GM12801 (cell line): ENCODE data around the gene DACH1.

Experiments
- TF ChIP-seq, protein P1 (sequence below): IDR thresholded peaks from one replicate; pipeline ENCODE4 v1.5.1; 2011; ENCODE audit warnings: control low read depth; ENCODE audit not compliant: insufficient read length; ENCODE audit errors: extremely low read depth

Gene DACH1

DNA sequence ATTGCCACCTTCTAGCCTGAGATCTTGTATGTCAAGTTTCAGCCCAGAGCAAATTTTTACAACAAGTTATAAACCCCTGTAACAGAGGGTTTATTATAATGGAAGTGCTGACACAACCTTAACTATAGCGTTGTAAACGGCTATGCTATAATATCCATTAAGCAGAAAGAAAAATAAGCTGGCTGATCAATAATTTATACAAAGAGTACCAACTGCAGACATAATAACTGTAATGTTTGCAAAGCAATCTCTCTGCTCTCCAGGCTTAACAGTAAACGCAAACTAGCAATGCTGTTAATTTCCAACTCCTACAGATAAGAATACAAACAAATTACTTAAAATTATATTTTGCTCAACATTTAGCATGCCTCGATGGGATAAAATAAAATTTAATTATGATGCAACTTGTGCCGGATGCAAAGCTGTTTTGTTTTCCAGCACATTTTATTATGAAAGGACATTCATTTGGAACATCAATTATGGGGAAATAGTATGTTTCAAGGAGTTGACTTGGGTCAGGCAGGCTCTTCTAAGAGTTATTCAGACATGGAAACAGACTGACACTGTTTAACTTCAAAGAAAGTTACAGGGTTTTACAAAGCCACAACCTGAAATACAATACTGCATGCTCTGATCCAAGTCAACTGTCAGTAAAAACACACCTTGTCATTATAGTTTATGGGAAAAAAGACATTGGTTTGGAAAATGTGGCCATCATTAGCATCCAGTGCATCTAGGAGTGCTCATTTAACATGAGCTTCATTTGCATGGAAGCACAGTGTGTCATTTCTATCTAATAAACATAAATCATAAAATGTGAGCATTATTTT, 6.6 kb upstream of the DACH1 start:
- TF ChIP-seq, protein P1, sequence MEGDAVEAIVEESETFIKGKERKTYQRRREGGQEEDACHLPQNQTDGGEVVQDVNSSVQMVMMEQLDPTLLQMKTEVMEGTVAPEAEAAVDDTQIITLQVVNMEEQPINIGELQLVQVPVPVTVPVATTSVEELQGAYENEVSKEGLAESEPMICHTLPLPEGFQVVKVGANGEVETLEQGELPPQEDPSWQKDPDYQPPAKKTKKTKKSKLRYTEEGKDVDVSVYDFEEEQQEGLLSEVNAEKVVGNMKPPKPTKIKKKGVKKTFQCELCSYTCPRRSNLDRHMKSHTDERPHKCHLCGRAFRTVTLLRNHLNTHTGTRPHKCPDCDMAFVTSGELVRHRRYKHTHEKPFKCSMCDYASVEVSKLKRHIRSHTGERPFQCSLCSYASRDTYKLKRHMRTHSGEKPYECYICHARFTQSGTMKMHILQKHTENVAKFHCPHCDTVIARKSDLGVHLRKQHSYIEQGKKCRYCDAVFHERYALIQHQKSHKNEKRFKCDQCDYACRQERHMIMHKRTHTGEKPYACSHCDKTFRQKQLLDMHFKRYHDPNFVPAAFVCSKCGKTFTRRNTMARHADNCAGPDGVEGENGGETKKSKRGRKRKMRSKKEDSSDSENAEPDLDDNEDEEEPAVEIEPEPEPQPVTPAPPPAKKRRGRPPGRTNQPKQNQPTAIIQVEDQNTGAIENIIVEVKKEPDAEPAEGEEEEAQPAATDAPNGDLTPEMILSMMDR: no peak

GRCh38 chr13:71871844-71872243, 4.8 kb upstream of the DACH1 start:
- TF ChIP-seq, protein P1: no peak

DNA sequence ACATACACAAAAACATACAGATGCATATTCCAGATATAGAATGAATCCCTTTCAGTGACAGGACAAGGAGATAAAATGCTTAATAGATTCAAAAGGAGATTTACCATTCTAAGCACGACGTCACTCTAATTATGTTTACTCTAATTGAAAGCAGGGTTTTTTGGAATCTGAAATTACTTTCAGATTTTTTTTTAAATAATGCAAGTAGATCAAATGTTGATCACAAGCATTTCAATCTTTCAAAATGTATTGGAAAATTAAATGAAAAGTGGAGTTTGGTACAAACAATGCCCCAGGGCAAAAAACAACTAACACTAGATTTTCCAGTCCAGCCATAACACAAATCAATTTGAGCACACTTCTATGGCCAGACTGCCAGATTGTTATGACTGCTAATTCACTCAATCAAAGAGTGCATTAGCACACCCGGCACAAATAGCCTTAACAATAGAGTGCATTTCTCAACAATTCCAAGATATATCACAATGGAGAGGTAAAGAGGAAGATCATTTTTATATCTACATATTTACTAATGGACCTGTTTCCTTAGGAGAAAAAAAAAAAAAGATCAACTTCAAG, 4.3 kb upstream of the DACH1 start:
- TF ChIP-seq, protein P1: no peak

GRCh38 chr13:71870100-71870499, 3.1 kb upstream of the DACH1 start:
- TF ChIP-seq, protein P1: no peak

DNA sequence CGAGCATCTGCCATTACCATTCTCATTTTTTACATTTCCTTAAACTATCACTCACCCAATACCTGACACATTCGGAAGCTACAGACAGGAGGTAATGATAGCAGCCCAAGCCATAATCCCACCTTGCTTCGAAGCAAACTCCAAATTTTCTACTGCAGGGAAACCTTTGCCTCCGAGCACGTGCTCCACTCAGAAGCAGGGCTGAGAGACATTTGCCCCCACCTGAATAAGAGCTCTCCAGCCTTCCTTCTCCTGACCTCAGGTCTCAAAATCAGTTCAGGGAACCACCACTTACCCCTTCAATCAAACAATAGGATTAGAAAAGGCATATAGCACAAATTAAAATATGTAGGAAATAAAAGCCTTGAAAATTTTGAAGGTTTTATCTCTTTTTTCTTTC, 2.3 kb upstream of the DACH1 start:
- TF ChIP-seq, protein P1: no peak

- TF ChIP-seq, protein P1: no peak
Measured at GRCh38 chr13:71866335-71867130, 471 bp downstream of the DACH1 start.

DNA sequence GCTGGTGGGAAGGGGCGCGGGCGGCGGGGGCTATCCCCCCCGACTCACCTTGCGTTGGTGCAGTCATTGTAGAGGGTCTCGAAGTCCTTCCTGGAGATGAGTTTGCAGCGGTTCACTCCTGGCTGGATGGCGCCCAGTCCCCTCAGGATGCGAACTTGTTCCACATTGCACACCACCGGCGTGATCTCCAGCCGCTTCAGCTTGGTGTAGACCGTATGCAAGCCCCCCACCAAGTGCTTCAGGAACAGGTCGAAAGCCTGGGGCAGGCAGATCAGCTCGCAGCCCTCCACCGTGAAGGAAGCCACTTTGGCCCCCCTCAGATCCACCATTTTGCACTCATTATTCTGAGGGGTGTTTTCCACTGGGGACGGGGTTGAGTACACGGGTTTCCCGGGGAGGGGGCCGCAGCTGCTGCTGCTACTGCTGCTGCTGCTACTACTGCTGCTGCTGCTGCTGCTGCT, 1.1 kb downstream of the DACH1 start:
- TF ChIP-seq, protein P1: no peak
